A673 (cell line): Measurements from ENCODE around the gene DDX5.

Source experiments
- CTCF ChIP-seq: fragments of 300-800, 200-600 bp; sonication (generic); conservative IDR thresholded peaks from 2 replicates; pipeline ENCODE4 v1.5.1; 2017; ENCODE audit warnings: low read depth, mild to moderate bottlenecking, antibody characterized with exemption, low read length, moderate library complexity, mixed read lengths
- EZH2 ChIP-seq: fragments of 200-600 bp; sonication (generic); IDR thresholded peaks from 2 replicates; pipeline ENCODE4 v1.6.1; 2017; ENCODE audit warnings: borderline replicate concordance, low read depth, mild to moderate bottlenecking, mixed read lengths, antibody characterized with exemption, low read length; ENCODE audit not compliant: poor library complexity, severe bottlenecking

GRCh38 chr17:64496786-64497564 is 9.1 kb downstream of the DDX5 start, which contains the start of gene POLG2:
- TF ChIP-seq CTCF (peak; percentile 58), EZH2 (no peak)
